ENCODE data around the gene EMD. TPM values are rescaled to one million over a fixed set of nuclear protein-coding genes. Genes with fewer than 3 reads are reported as not detected.

EMD gene
- total and polyA plus RNA-seq, 2 of the 13 experiments (the other 11 are each of a cell fraction or from before 2014, with no cell fraction given) = 14.5 to 14.9 TPM

- TF ChIP-seq, protein P1, sequence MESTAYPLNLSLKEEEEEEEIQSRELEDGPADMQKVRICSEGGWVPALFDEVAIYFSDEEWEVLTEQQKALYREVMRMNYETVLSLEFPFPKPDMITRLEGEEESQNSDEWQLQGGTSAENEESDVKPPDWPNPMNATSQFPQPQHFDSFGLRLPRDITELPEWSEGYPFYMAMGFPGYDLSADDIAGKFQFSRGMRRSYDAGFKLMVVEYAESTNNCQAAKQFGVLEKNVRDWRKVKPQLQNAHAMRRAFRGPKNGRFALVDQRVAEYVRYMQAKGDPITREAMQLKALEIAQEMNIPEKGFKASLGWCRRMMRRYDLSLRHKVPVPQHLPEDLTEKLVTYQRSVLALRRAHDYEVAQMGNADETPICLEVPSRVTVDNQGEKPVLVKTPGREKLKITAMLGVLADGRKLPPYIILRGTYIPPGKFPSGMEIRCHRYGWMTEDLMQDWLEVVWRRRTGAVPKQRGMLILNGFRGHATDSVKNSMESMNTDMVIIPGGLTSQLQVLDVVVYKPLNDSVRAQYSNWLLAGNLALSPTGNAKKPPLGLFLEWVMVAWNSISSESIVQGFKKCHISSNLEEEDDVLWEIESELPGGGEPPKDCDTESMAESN (CRISPR knock-in tag; conservative IDR thresholded peaks at IDR 0.05) = no peak
- 0 out of 2 replicates have a peak, but pooled peaks have one; percentile 9 for TF ChIP-seq ZNF674 (CRISPR knock-in tag; IDR thresholded peaks at IDR 0.05; ENCODE audit: low read depth)
- TF ChIP-seq ZNF138 (CRISPR knock-in tag; IDR thresholded peaks at IDR 0.05; ENCODE audit: low read depth) = no peak; the same call in 1 of the 2 replicates
- peak; percentile 74 for TF ChIP-seq KLF6 (CRISPR knock-in tag; IDR thresholded peaks at IDR 0.05)
- TF ChIP-seq, protein P2, sequence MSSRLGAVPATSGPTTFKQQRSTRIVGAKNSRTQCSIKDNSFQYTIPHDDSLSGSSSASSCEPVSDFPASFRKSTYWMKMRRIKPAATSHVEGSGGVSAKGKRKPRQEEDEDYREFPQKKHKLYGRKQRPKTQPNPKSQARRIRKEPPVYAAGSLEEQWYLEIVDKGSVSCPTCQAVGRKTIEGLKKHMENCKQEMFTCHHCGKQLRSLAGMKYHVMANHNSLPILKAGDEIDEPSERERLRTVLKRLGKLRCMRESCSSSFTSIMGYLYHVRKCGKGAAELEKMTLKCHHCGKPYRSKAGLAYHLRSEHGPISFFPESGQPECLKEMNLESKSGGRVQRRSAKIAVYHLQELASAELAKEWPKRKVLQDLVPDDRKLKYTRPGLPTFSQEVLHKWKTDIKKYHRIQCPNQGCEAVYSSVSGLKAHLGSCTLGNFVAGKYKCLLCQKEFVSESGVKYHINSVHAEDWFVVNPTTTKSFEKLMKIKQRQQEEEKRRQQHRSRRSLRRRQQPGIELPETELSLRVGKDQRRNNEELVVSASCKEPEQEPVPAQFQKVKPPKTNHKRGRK (CRISPR knock-in tag; IDR thresholded peaks at IDR 0.05) = no peak
- TF ChIP-seq HMG20B (CRISPR knock-in tag; conservative IDR thresholded peaks at IDR 0.05) = no peak
- TF ChIP-seq, protein P3, sequence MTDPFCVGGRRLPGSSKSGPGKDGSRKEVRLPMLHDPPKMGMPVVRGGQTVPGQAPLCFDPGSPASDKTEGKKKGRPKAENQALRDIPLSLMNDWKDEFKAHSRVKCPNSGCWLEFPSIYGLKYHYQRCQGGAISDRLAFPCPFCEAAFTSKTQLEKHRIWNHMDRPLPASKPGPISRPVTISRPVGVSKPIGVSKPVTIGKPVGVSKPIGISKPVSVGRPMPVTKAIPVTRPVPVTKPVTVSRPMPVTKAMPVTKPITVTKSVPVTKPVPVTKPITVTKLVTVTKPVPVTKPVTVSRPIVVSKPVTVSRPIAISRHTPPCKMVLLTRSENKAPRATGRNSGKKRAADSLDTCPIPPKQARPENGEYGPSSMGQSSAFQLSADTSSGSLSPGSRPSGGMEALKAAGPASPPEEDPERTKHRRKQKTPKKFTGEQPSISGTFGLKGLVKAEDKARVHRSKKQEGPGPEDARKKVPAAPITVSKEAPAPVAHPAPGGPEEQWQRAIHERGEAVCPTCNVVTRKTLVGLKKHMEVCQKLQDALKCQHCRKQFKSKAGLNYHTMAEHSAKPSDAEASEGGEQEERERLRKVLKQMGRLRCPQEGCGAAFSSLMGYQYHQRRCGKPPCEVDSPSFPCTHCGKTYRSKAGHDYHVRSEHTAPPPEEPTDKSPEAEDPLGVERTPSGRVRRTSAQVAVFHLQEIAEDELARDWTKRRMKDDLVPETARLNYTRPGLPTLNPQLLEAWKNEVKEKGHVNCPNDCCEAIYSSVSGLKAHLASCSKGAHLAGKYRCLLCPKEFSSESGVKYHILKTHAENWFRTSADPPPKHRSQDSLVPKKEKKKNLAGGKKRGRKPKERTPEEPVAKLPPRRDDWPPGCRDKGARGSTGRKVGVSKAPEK (CRISPR knock-in tag; IDR thresholded peaks at IDR 0.05; ENCODE audit: borderline replicate concordance) = no peak
- 0 out of 2 replicates have a peak, but pooled peaks have one; percentile 44 for TF ChIP-seq ETV6 (CRISPR knock-in tag; conservative IDR thresholded peaks at IDR 0.05)
- TF ChIP-seq CENPT (CRISPR knock-in tag; IDR thresholded peaks at IDR 0.05; ENCODE audit: low read depth) = no peak
- no peak for TF ChIP-seq MATR3 (CRISPR knock-in tag; IDR thresholded peaks at IDR 0.05)
- TF ChIP-seq ZHX2 (IDR thresholded peaks at IDR 0.05; ENCODE audit: low read depth) = peak; percentile 79
- no peak for TF ChIP-seq ZHX2 (CRISPR knock-in tag; IDR thresholded peaks at IDR 0.05; ENCODE audit: borderline replicate concordance)
- no peak for TF ChIP-seq FIP1L1 (IDR thresholded peaks at IDR 0.05; ENCODE audit: borderline replicate concordance, insufficient read depth, low read depth, low read length)
- peak; percentile 73 for TF ChIP-seq GATAD1 (CRISPR knock-in tag; IDR thresholded peaks at IDR 0.05)
- no peak for TF ChIP-seq ZFP90 (CRISPR knock-in tag; IDR thresholded peaks at IDR 0.05; ENCODE audit: borderline replicate concordance)
- no peak for TF ChIP-seq TBX3 (IDR thresholded peaks at IDR 0.05; ENCODE audit: borderline replicate concordance)
These were observed 19.0 kb downstream of the EMD start, which contains the start of gene RPL10 (continued) for GRCh38 chrX:154397888-154398667.
